ENCODE data around the gene MMP17. TPM values are rescaled to one million over a fixed set of nuclear protein-coding genes. Genes with fewer than 3 reads are reported as not detected.

The MMP17 gene
- total RNA-seq = 10 to 100 TPM in 2 of 4 donors, 1 to 10 TPM in 2; 2.6 to 23.6 (median 12.4) TPM

GRCh38 chr12:131827961-131828534, at the start of gene MMP17:
Gene MMP17 (plus strand): TSS chr12:131828393. CDS start chr12:131828495, 102 bp downstream.
- peak; percentile 33 for DNase-seq
- 1% methylated on average over 62 of the region's 86 CpGs; no CpG with 5 or more reads in 1 of the 2 donors for WGBS, 2 donors (ENCODE audit: low coverage in 1 of 2)
- Histone ChIP-seq H3K36me3 (no peaks in the 10 kb centered on the region), H3K4me1 (peaks cover 11 to 45% (median 35%) of the 10 kb centered on the region in 4 donors), H3K27me3 (peaks cover 64% of the 10 kb centered on the region), H3K27ac (peak within 1 kb of the TSS in 2 of 4 donors; percentile 72 to 74), H3K9me3 (no peaks in the 10 kb centered on the region), H3K4me3 (peak within 1 kb of the TSS; percentile 26 to 57 (median 34))
- intact Hi-C loops (cut with DNase I; ENCODE audit: low total_unique reads) = no loop called here
- in situ Hi-C loops (cut with MboI; ENCODE audit: low pct_ligation_motif_present in 1 of 4, low pct_unique_long_range_greater_than_20kb in 1 of 4, low sequenced_read_pairs in 3 of 4) = no loop called here
- TF ChIP-seq POLR2A (IDR thresholded peaks at IDR 0.05) (no peak), POLR2AphosphoS5 (IDR thresholded peaks at IDR 0.05) (peak in 2 of 3 donors; percentile 21 to 27), EP300 (IDR thresholded peaks at IDR 0.05; ENCODE audit: low read depth) (no peak)

GRCh38 chr12:131779027-131779426, 49.2 kb upstream of the MMP17 start:
- H3K4me3 ChIP-seq = no peak overlapping the region
- in situ Hi-C loops (cut with MboI; ENCODE audit: low pct_ligation_motif_present in 1 of 4, low pct_unique_long_range_greater_than_20kb in 1 of 4, low sequenced_read_pairs in 3 of 4) = no loop called here
- 93 to 95% methylated on average over 18 to 23 of the region's 23 CpGs for WGBS, 2 donors (ENCODE audit: low coverage in 1 of 2)
- no peak for DNase-seq
- H3K4me1 ChIP-seq = no peaks in the 10 kb centered on the region
- intact Hi-C loops (cut with DNase I; ENCODE audit: low total_unique reads) = no loop called here
- peaks cover 0 to 39% (median 9%) of the 10 kb centered on the region in 4 donors for H3K36me3 ChIP-seq
- TF ChIP-seq POLR2A (IDR thresholded peaks at IDR 0.05) (no peak), POLR2AphosphoS5 (IDR thresholded peaks at IDR 0.05) (no peak), EP300 (IDR thresholded peaks at IDR 0.05; ENCODE audit: low read depth) (no peak)
- TF ChIP-seq, protein P1, sequence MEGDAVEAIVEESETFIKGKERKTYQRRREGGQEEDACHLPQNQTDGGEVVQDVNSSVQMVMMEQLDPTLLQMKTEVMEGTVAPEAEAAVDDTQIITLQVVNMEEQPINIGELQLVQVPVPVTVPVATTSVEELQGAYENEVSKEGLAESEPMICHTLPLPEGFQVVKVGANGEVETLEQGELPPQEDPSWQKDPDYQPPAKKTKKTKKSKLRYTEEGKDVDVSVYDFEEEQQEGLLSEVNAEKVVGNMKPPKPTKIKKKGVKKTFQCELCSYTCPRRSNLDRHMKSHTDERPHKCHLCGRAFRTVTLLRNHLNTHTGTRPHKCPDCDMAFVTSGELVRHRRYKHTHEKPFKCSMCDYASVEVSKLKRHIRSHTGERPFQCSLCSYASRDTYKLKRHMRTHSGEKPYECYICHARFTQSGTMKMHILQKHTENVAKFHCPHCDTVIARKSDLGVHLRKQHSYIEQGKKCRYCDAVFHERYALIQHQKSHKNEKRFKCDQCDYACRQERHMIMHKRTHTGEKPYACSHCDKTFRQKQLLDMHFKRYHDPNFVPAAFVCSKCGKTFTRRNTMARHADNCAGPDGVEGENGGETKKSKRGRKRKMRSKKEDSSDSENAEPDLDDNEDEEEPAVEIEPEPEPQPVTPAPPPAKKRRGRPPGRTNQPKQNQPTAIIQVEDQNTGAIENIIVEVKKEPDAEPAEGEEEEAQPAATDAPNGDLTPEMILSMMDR (IDR thresholded peaks at IDR 0.05) = no peak
- no peaks in the 10 kb centered on the region for H3K9me3 ChIP-seq
- H3K27ac ChIP-seq = no peak overlapping the region
- no peaks in the 10 kb centered on the region for H3K27me3 ChIP-seq

- 98 to 100% methylated on average over 1 to 2 of the region's 2 CpGs for WGBS, 2 donors (ENCODE audit: low coverage in 1 of 2)
- intact Hi-C loops (cut with DNase I; ENCODE audit: low total_unique reads) = no loop called here
- no peak for DNase-seq
- Histone ChIP-seq H3K9me3 (no peaks in the 10 kb centered on the region), H3K36me3 (peaks cover 0 to 41% (median 9%) of the 10 kb centered on the region in 4 donors), H3K4me3 (no peak overlapping the region), H3K27me3 (no peaks in the 10 kb centered on the region), H3K27ac (no peak overlapping the region), H3K4me1 (no peaks in the 10 kb centered on the region)
- in situ Hi-C loops (cut with MboI; ENCODE audit: low pct_ligation_motif_present in 1 of 4, low pct_unique_long_range_greater_than_20kb in 1 of 4, low sequenced_read_pairs in 3 of 4) = no loop called here
- TF ChIP-seq, protein P1 (IDR thresholded peaks at IDR 0.05) = no peak
- TF ChIP-seq EP300 (IDR thresholded peaks at IDR 0.05; ENCODE audit: low read depth) (no peak), POLR2AphosphoS5 (IDR thresholded peaks at IDR 0.05) (no peak), POLR2A (IDR thresholded peaks at IDR 0.05) (no peak)
Measured at GRCh38 chr12:131782061-131782460, 46.1 kb upstream of the MMP17 start.

- intact Hi-C loops (cut with DNase I; ENCODE audit: low total_unique reads) = no loop called here
- WGBS, 2 donors (ENCODE audit: low coverage in 1 of 2) = 56 to 66% methylated on average over 7 to 10 of the region's 10 CpGs
- H3K4me3 ChIP-seq = no peak overlapping the region
Measured at GRCh38 chr12:131783915-131784541, 44.2 kb upstream of the MMP17 start.

More at GRCh38 chr12:131783915-131784541, 44.2 kb upstream of the MMP17 start:
- in situ Hi-C loops (cut with MboI; ENCODE audit: low pct_ligation_motif_present in 1 of 4, low pct_unique_long_range_greater_than_20kb in 1 of 4, low sequenced_read_pairs in 3 of 4) = no loop called here
- H3K9me3 ChIP-seq = no peaks in the 10 kb centered on the region
- no peaks in the 10 kb centered on the region for H3K27me3 ChIP-seq
- TF ChIP-seq, protein P1 (IDR thresholded peaks at IDR 0.05) = no peak
- TF ChIP-seq EP300 (IDR thresholded peaks at IDR 0.05; ENCODE audit: low read depth) (no peak), POLR2A (IDR thresholded peaks at IDR 0.05) (no peak), POLR2AphosphoS5 (IDR thresholded peaks at IDR 0.05) (no peak)
- H3K27ac ChIP-seq = no peak overlapping the region
- H3K36me3 ChIP-seq = peaks cover 0 to 31% (median 8%) of the 10 kb centered on the region in 4 donors
- no peaks in the 10 kb centered on the region for H3K4me1 ChIP-seq
- DNase-seq = no peak
